Kidney (tissue), 14 donors: ENCODE results near the gene NEURL1B. TPM values are rescaled to one million over a fixed set of nuclear protein-coding genes. Genes with fewer than 3 reads are reported as not detected.

Source experiments
- DNase-seq, 5 donors: peaks; one replicate each; pipeline ENCODE4 v3.0.0-alpha.2; 2013 to 2020
- FAIRE-seq: peaks from 2 replicates; lab custom pipeline; 2012; peaks lifted over from hg19 to GRCh38; lab: Jason Lieb, UNC
- H3K27ac ChIP-seq, 2 donors: one replicate each; pipeline ENCODE4 v1.7.0; 2013; ENCODE audit warnings: low read depth in 2 of 2, low read length in 2 of 2, inconsistent platforms in 1 of 2
- H3K27me3 ChIP-seq: one replicate; pipeline ENCODE4 v1.7.1; 2013; ENCODE audit warnings: low read length, inconsistent platforms; ENCODE audit not compliant: control insufficient read depth, insufficient read depth
- H3K36me3 ChIP-seq, 3 donors: one replicate each; pipeline versions ENCODE4 v1.7.0 to v1.7.1; 2013; ENCODE audit warnings: low read length in 3 of 3, control low read depth in 1 of 3, inconsistent platforms in 1 of 3; ENCODE audit not compliant: insufficient read depth in 3 of 3, control insufficient read depth in 2 of 3
- H3K4me1 ChIP-seq, 3 donors: one replicate each; pipeline versions ENCODE4 v1.7.0 to v1.7.1; 2013; ENCODE audit warnings: low read length in 3 of 3, inconsistent platforms in 1 of 3, low read depth in 1 of 3; ENCODE audit not compliant: control insufficient read depth in 2 of 3, insufficient read depth in 2 of 3
- H3K4me3 ChIP-seq, 3 donors: one replicate each; pipeline versions ENCODE4 v1.7.0 to v1.8.1; 2013; ENCODE audit warnings: low read length in 3 of 3, control low read depth in 1 of 3, inconsistent platforms in 1 of 3
- H3K9ac ChIP-seq, 3 donors: one replicate each; pipeline versions ENCODE4 v1.7.0 to v1.7.1; 2013; ENCODE audit warnings: low read length in 3 of 3, control low read depth in 1 of 3, inconsistent platforms in 1 of 3
- H3K9me3 ChIP-seq, 3 donors: one replicate each; pipeline versions ENCODE4 v1.7.0 to v1.7.1; 2013; ENCODE audit warnings: low read length in 3 of 3, control low read depth in 1 of 3, inconsistent platforms in 1 of 3; ENCODE audit not compliant: control insufficient read depth in 2 of 3, insufficient read depth in 1 of 3
- intact Hi-C: fragments of 100-400 bp; cut with DNase I; formaldehyde crosslinking; loops from one replicate; pipeline ENCODE4 v1.11.1; 2022
- polyA plus RNA-seq: library from polyadenylated mRNA; stranded (reverse); fragments of 350-450 nt; fragmentation: Illumina TruSeq; extraction: RNeasy Lipid Tissue Mini Kit (QIAGEN cat#74804); gene quantifications from one replicate; pipeline ENCODE4 v1.2.3, GENCODE V29; 2014; ENCODE audit warnings: low read depth, low replicate concordance; ENCODE audit not compliant: insufficient read depth
- total RNA-seq: library from RNA; stranded (reverse); fragmentation: NEBNext Ultra II Directional; extraction: Animal tissue kit (Norgen Biotek cat#: 25700); gene quantifications from one replicate; pipeline ENCODE4 v1.2.1, GENCODE V29; 2021
- TF ChIP-seq, protein P1 (sequence below): IDR thresholded peaks from 3 replicates; pipeline ENCODE4 v1.5.1; 2012; ENCODE audit warnings: mild to moderate bottlenecking, moderate library complexity, borderline replicate concordance; ENCODE audit not compliant: insufficient read depth; ENCODE audit errors: extremely low read depth
- donor health status: control.
- donor health status: control.
- donor health status: control.
- donor health status: control.
- donor health status: control.
- donor health status: DM: yes; HTN: yes; CAD: no.
- donor health status: Normal renal cell carcinoma (clear cell type).

The NEURL1B gene
- total and polyA plus RNA-seq, 2 donors from 2014 or later = 5.4 to 42.6 TPM

DNA sequence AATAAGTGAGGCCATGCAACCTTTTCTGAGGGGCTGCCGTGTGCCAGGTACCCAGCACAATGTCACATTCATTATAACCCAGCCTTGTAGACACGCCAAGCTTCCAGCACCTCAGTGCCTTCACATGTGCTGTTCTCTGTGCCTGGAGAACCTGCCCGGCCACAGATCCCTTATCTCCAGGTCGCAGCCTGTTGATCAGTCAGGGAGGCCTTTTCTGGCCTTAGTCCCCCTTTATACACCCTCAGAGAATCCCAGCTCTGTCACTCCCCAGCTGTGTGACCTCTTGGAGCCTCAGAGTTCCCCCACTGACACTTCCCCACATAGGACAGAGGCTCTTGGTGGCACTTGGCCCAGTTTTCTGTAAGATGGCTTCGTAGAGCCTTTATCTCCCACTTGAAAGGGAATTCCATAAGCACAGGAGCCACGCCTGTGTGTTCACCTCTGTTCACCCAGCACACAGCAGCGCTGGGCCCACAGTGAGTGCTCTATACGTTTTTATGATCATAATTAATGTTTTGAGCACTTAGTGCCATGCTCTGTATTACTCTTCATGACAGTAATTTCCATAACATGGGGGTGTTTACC is 38.7 kb downstream of the NEURL1B start:
- no peaks in the 10 kb centered on the region for H3K36me3 ChIP-seq
- H3K27me3 ChIP-seq = no peaks in the 10 kb centered on the region
- no peaks in the 10 kb centered on the region for H3K9me3 ChIP-seq
- H3K9ac ChIP-seq = no peak overlapping the region
- TF ChIP-seq, protein P1, sequence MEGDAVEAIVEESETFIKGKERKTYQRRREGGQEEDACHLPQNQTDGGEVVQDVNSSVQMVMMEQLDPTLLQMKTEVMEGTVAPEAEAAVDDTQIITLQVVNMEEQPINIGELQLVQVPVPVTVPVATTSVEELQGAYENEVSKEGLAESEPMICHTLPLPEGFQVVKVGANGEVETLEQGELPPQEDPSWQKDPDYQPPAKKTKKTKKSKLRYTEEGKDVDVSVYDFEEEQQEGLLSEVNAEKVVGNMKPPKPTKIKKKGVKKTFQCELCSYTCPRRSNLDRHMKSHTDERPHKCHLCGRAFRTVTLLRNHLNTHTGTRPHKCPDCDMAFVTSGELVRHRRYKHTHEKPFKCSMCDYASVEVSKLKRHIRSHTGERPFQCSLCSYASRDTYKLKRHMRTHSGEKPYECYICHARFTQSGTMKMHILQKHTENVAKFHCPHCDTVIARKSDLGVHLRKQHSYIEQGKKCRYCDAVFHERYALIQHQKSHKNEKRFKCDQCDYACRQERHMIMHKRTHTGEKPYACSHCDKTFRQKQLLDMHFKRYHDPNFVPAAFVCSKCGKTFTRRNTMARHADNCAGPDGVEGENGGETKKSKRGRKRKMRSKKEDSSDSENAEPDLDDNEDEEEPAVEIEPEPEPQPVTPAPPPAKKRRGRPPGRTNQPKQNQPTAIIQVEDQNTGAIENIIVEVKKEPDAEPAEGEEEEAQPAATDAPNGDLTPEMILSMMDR = no peak
- H3K4me3 ChIP-seq = no peak overlapping the region
- peak in 1 of 5 donors; percentile 18 for DNase-seq
- intact Hi-C loops = no loop called here
- H3K27ac ChIP-seq = no peak overlapping the region
- FAIRE-seq = no peak
- H3K4me1 ChIP-seq = peaks cover 0 to 7% (median 0%) of the 10 kb centered on the region in 3 donors

DNA sequence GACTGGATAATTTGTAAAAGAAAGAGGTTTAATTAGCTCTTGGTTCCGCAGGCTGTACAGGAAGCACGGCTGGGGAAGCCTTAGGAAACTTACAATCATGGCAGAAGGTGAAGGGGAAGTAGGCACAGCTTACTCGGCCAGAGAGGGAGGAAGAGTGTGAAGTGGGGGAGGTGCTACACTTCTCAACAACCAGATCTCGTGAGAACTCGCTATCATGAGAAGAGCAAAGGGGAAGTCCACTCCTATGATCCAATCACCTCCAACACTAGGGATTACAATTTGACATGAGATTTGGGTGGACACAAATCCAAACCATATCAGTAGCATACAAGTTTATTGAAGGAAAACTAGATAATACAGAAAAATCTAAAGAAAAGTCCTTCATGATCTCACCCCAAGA is 39.9 kb downstream of the NEURL1B start:
- H3K4me3 ChIP-seq = no peak overlapping the region
- H3K4me1 ChIP-seq = peaks cover 0 to 7% (median 0%) of the 10 kb centered on the region in 3 donors
- no peak overlapping the region for H3K27ac ChIP-seq
- H3K9ac ChIP-seq = no peak overlapping the region
- no peaks in the 10 kb centered on the region for H3K27me3 ChIP-seq
- no peaks in the 10 kb centered on the region for H3K9me3 ChIP-seq
- H3K36me3 ChIP-seq = no peaks in the 10 kb centered on the region
- DNase-seq (no peak), FAIRE-seq (no peak)
- intact Hi-C loops = no loop called here
- TF ChIP-seq, protein P1 = no peak

DNA sequence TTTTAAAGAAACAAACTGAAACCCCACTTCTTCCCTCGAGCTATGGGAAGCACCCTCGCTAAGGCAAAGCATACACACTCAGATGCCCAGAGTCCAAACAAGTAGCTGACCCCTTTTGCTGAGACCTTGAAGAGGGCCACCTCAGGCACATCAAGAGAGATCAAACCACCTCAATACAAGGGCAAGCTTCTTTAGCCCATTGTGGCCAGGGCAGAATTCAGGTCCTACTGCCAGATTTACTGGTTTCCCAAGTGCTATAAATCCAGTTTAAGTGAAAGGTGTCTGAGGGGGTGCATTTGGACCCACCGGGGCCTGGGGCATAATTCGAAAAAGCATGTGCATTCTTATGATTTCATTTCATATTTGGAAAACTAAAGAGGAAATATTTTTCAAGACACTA is 40.4 kb downstream of the NEURL1B start:
- FAIRE-seq (no peak), DNase-seq (no peak)
- Histone ChIP-seq H3K4me3 (no peak overlapping the region), H3K27ac (no peak overlapping the region), H3K27me3 (no peaks in the 10 kb centered on the region), H3K36me3 (no peaks in the 10 kb centered on the region), H3K9ac (no peak overlapping the region), H3K4me1 (peaks cover 0 to 5% (median 0%) of the 10 kb centered on the region in 3 donors), H3K9me3 (no peaks in the 10 kb centered on the region)
- intact Hi-C loops = no loop called here
- TF ChIP-seq, protein P1 = no peak

DNA sequence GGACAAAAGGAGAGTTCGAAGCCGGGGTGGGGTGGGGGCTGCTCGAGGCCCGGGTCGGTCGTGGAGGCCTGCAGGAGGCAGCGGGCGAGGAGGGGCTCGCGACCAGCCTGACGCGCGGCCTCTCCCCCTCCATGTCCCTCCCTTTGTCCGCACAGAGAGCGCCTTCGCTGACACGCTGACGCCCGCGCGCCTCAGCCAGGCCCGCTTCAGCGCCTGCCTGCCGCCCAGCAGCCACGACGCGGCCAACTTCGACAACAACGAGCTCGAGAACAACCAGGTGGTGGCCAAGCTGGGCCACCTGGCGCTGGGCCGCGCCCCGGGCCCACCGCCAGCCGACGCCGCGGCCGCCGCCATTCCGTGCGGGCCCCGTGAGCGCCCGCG is 42.2 kb downstream of the NEURL1B start:
- no peak for FAIRE-seq
- intact Hi-C loops = no loop called here
- peak in 3 of 5 donors; percentile 36 to 74 (median 49) for DNase-seq
- Histone ChIP-seq H3K9ac (no peak overlapping the region), H3K27ac (no peak overlapping the region), H3K4me3 (no peak overlapping the region), H3K27me3 (no peaks in the 10 kb centered on the region), H3K36me3 (no peaks in the 10 kb centered on the region), H3K9me3 (no peaks in the 10 kb centered on the region), H3K4me1 (peaks cover 0 to 4% (median 0%) of the 10 kb centered on the region in 3 donors)
- TF ChIP-seq, protein P1 = no peak
